DOHH2 (cell line): ENCODE measurements around the gene CABLES1.

ENCODE experiments used
- CTCF ChIP-seq: fragments of 200-600 bp; sonication (generic); IDR thresholded peaks from one replicate; pipeline ENCODE4 v1.5.1; 2014; ENCODE audit warnings: antibody characterized with exemption, mild to moderate bottlenecking, low read depth, low read length; ENCODE audit not compliant: poor library complexity, severe bottlenecking
- EZH2phosphoT487 ChIP-seq: fragments of 200-600 bp; sonication (generic); IDR thresholded peaks from 2 replicates; pipeline ENCODE4 v1.6.1; 2017; ENCODE audit warnings: borderline replicate concordance, mild to moderate bottlenecking, antibody characterized with exemption, low read length, moderate library complexity, mixed read lengths

DNA sequence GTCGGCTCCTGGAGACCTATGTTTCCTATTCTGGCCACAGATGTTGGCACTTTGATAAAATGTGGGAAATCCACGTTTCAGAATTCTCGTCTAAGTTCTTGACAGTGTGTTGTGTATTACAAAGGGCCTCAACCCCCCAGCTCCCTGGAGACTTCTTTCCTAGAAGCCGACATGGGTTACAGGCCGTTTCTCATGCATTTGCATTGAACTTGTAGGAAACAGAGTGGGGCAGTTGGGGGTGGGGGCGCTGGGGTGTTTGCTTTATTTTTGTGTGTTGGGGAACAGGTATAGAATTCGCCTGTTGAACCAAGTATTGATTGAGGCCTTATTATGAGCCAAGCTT is 104.0 kb downstream of the CABLES1 start:
- TF ChIP-seq CTCF (no peak), EZH2phosphoT487 (no peak)
